ENCODE measurements around the gene ZGPAT. TPM values are rescaled to one million over a fixed set of nuclear protein-coding genes. Genes with fewer than 3 reads are reported as not detected.

The ZGPAT gene
- total RNA-seq, 1 experiment from 2014 or later: 69.3 TPM

DNA sequence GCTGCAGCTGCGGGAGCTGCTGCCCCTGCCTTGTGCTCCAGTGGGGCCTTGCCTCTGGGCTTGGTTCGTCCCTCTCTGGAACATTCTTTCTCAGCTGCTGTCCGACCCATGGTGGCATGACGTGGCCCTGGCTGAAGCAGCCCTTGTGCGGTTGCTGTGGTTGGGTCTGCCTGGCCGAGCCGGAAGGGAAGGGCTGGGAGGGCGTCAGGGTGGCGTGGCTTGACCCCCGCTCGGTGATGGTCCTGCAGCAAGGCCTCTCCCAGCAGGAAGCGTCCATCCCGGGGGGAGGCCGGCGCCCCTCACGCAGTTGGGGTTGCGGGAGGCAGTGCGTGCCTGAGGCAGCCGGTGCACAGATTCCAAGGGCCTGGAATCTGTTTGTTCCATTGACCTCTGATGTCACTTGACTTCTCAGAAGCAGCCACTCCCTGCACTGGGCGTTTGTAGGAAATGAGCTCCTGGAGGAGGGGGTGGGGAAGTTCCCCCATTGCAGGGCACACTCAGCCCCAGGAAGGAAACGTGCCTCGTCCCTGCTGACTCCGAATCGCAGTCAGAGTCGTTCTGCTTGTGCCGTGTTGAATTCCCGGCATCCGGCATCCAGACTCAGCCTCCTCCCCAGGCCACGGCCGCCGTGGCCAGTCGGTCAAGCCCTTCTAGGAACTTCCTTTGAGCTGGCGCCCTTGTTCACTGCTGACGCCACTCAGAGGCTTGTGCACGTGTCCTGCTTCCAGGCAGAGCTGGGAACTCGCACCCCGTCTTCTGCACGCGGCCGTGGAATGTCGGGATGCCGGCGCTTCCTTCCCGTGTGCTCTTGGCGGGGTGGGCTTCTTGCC is 21.1 kb upstream of the ZGPAT start:
- H3K9me3 ChIP-seq: no peaks in the 10 kb centered on the region
- ChIA-PET POLR2A (interaction anchor here (0.5 to 0.7 kb wide), 4 partner anchors 21 to 113 kb away, joined by 3 to 11 read pairs (median 3); partner anchors contain the start of genes ARFRP1, HELZ2, RTEL1 and ZGPAT), CTCF (interaction anchor here (0.6 to 1.3 kb wide), 6 partner anchors 24 to 209 kb away, joined by 3 to 8 read pairs (median 4); partner anchors contain the start of gene RTEL1)
- peak overlapping the region; percentile 67 for H3K27ac Mint-ChIP-seq (ENCODE audit: unreplicated experiment)
- TF ChIP-seq, protein P1, sequence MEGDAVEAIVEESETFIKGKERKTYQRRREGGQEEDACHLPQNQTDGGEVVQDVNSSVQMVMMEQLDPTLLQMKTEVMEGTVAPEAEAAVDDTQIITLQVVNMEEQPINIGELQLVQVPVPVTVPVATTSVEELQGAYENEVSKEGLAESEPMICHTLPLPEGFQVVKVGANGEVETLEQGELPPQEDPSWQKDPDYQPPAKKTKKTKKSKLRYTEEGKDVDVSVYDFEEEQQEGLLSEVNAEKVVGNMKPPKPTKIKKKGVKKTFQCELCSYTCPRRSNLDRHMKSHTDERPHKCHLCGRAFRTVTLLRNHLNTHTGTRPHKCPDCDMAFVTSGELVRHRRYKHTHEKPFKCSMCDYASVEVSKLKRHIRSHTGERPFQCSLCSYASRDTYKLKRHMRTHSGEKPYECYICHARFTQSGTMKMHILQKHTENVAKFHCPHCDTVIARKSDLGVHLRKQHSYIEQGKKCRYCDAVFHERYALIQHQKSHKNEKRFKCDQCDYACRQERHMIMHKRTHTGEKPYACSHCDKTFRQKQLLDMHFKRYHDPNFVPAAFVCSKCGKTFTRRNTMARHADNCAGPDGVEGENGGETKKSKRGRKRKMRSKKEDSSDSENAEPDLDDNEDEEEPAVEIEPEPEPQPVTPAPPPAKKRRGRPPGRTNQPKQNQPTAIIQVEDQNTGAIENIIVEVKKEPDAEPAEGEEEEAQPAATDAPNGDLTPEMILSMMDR (IDR thresholded peaks at IDR 0.05; ENCODE audit: insufficient read depth in 1 of 2, low read depth in 1 of 2, low read length in 1 of 2, severe bottlenecking in 1 of 2, unreplicated experiment in 1 of 2): no peak
- intact Hi-C loops (cut with micrococcal nuclease; ENCODE audit: unreplicated experiment): no loop called here
- no peaks in the 10 kb centered on the region for H3K27me3 ChIP-seq (replicated peaks; ENCODE audit: control insufficient read depth, insufficient read depth, low read length)
- H3K4me1 ChIP-seq: peaks cover 35% of the 10 kb centered on the region
- BruUV-seq (replicated peaks): no TSS peak
- H3K4me3 Mint-ChIP-seq (ENCODE audit: unreplicated experiment): no peak overlapping the region
- no peaks in the 10 kb centered on the region for H3K4me1 Mint-ChIP-seq (ENCODE audit: low read depth, unreplicated experiment)
- no peaks in the 10 kb centered on the region for H3K36me3 ChIP-seq (ENCODE audit: control insufficient read depth, insufficient read depth, low read length)
- H3K9me3 Mint-ChIP-seq (ENCODE audit: unreplicated experiment): no peaks in the 10 kb centered on the region
- H3K36me3 Mint-ChIP-seq (ENCODE audit: insufficient read depth, unreplicated experiment): peaks cover 77% of the 10 kb centered on the region
- no peaks in the 10 kb centered on the region for H3K27me3 Mint-ChIP-seq (ENCODE audit: insufficient read depth, unreplicated experiment)
- H3K4me3 ChIP-seq (ENCODE audit: low read depth, low read length): no peak overlapping the region
- DNase-seq: peak in 1 of 2 experiments; percentile 89

DNA sequence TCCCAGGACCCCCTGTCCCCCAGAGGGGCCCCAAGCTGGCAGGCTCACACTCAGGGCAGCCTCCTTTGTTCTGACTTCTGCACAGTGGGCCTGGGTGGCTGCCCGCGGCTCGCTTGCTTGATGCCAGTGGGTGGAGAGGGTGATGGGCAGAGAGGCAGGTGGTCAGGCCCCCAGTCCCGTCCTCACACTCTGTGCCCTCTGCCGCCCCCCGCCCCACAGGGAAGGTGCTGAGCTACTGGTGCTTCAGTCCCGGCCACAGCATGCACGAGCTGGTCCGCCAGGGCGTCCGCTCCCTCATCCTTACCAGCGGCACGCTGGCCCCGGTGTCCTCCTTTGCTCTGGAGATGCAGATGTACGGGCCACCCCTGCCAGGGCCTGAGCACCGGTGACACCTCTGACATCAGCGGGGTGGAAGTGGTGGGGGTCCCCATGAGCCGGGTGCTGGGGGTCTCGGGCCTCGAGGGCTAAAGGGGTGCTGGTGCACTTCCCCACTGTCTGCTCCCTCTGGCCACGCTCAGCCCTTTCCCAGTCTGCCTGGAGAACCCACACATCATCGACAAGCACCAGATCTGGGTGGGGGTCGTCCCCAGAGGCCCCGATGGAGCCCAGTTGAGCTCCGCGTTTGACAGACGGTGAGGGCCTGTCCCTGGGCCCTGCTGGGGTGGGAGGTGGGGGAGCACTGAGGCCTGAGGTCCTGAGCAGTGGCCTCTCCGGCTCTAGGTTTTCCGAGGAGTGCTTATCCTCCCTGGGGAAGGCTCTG is 20.2 kb upstream of the ZGPAT start:
- no peak for DNase-seq
- TF ChIP-seq, protein P1 (IDR thresholded peaks at IDR 0.05; ENCODE audit: insufficient read depth in 1 of 2, low read depth in 1 of 2, low read length in 1 of 2, severe bottlenecking in 1 of 2, unreplicated experiment in 1 of 2): no peak
- no TSS peak for BruUV-seq (replicated peaks)
- Mint-ChIP-seq H3K9me3 (ENCODE audit: unreplicated experiment) (no peaks in the 10 kb centered on the region), H3K36me3 (ENCODE audit: insufficient read depth, unreplicated experiment) (peaks cover 77% of the 10 kb centered on the region), H3K4me1 (ENCODE audit: low read depth, unreplicated experiment) (no peaks in the 10 kb centered on the region), H3K27me3 (ENCODE audit: insufficient read depth, unreplicated experiment) (no peaks in the 10 kb centered on the region), H3K27ac (ENCODE audit: unreplicated experiment) (peak overlapping the region; percentile 67), H3K4me3 (ENCODE audit: unreplicated experiment) (no peak overlapping the region)
- H3K36me3 ChIP-seq (ENCODE audit: control insufficient read depth, insufficient read depth, low read length): no peaks in the 10 kb centered on the region
- no peaks in the 10 kb centered on the region for H3K27me3 ChIP-seq (replicated peaks; ENCODE audit: control insufficient read depth, insufficient read depth, low read length)
- POLR2A ChIA-PET: interaction anchor here (0.5 to 0.7 kb wide), 4 partner anchors 21 to 114 kb away, joined by 3 to 11 read pairs (median 3); partner anchors contain the start of genes ARFRP1, HELZ2, RTEL1 and ZGPAT
- H3K9me3 ChIP-seq: no peaks in the 10 kb centered on the region
- peaks cover 32% of the 10 kb centered on the region for H3K4me1 ChIP-seq
- CTCF ChIA-PET: interaction anchor here (0.6 to 1.3 kb wide), 6 partner anchors 25 to 208 kb away, joined by 3 to 8 read pairs (median 4); partner anchors contain the start of gene RTEL1
- no peak overlapping the region for H3K4me3 ChIP-seq (ENCODE audit: low read depth, low read length)
- intact Hi-C loops (cut with micrococcal nuclease; ENCODE audit: unreplicated experiment): no loop called here

All from Caco-2 (cell line).